ENCODE data around the gene TMEM190.

The TMEM190 gene

DNA sequence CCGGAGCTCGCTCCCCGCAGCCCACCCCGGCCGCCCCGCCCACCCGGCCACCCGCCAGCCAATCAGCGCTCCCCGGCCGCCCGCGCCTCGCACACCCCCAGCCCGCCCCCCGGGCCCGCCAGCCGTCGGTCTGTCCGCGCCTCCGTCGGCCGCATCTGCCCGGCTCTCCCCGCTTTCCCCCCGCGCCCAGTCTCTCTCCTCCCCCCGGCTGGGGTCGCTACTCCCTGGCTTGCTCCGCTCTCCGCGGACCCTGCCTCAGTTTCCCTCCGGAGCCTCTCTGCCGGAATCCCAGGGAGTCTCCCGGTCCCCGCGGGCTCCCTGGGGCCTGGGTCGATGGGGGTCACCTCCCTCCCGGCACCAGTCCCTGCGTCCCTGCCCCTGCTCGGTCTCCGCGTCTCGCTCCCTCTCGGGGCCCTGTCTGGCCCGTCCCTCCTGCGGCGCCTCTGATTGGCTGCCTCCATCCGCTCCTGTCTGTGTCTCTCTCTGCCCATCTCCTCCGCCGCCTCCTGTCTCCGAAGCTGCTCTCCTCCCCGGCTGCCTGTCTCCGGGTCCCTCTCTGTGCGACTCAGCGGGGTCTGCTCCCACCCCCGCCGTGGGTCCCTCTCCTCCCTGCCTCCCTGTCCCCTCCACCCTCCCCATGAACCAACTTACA lies 6.8 kb upstream of the TMEM190 start:
- no peaks in the 10 kb centered on the region for H3K4me1 ChIP-seq (ENCODE audit: low read depth, poor library complexity, severe bottlenecking)
- H3K27me3 ChIP-seq (ENCODE audit: insufficient read depth, low read depth) = peaks cover 66% of the 10 kb centered on the region
- no peaks in the 10 kb centered on the region for H3K36me3 ChIP-seq (ENCODE audit: insufficient read depth)
- no peak overlapping the region for H3K27ac ChIP-seq
- no peaks in the 10 kb centered on the region for H3K79me2 ChIP-seq (ENCODE audit: insufficient read depth, low read depth)
- no peak overlapping the region for H3K4me2 ChIP-seq
- TF ChIP-seq, protein P1, sequence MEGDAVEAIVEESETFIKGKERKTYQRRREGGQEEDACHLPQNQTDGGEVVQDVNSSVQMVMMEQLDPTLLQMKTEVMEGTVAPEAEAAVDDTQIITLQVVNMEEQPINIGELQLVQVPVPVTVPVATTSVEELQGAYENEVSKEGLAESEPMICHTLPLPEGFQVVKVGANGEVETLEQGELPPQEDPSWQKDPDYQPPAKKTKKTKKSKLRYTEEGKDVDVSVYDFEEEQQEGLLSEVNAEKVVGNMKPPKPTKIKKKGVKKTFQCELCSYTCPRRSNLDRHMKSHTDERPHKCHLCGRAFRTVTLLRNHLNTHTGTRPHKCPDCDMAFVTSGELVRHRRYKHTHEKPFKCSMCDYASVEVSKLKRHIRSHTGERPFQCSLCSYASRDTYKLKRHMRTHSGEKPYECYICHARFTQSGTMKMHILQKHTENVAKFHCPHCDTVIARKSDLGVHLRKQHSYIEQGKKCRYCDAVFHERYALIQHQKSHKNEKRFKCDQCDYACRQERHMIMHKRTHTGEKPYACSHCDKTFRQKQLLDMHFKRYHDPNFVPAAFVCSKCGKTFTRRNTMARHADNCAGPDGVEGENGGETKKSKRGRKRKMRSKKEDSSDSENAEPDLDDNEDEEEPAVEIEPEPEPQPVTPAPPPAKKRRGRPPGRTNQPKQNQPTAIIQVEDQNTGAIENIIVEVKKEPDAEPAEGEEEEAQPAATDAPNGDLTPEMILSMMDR (conservative IDR thresholded peaks at IDR 0.05; ENCODE audit: low read depth, low read length) = no peak
- H4K20me1 ChIP-seq (ENCODE audit: insufficient read depth) = no peaks in the 10 kb centered on the region
- no peak overlapping the region for H2AFZ ChIP-seq (ENCODE audit: low read depth)
- H3K4me3 ChIP-seq (IDR thresholded peaks at IDR 0.05; ENCODE audit: insufficient read depth, low read depth, low read length) = no peak overlapping the region
- H3K9ac ChIP-seq = no peak overlapping the region

DNA sequence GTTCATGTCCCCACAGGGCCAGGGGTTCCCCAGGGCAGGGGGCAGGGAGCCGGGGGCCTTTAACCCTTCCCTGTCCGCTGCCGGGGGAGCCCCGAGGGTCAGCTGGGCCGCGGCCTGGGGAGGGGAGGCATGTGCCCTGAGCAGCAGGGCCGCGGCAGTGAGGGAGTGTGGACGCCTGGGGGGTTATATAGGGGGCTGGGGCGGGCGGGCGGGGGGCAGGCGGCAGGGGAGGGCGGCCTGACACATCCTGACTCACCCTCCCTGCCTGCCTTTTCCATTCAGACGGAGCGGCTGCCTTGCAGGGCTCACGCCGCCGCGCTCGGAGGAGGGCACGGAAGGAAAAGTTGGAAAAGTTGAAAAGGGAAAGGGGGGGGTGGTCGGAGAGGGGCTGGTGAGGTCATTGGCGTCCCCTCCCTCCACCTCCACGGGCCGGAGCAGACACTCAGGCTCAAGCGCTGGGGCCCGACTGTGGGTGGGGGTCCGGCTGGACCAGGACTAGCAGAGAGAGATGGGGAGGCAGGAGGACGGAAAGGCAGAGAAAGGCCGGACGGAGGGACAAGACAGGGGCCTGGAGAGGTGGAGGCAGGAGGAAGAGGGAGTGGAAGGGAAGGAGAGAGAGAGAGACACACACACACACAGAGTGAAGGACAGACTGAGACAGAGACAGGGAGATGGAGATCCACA lies 6.2 kb upstream of the TMEM190 start, which contains the start of gene IL11:
Gene IL11, minus strand, starts transcription at position 159 of the 684 bp plus-strand sequence. Its CDS starts 153 bp downstream, at position 6.
- Histone ChIP-seq H4K20me1 (ENCODE audit: insufficient read depth) (no peaks in the 10 kb centered on the region), H3K36me3 (ENCODE audit: insufficient read depth) (no peaks in the 10 kb centered on the region), H2AFZ (ENCODE audit: low read depth) (no peak within 1 kb of the TSS), H3K4me2 (no peak within 1 kb of the TSS), H3K27me3 (ENCODE audit: insufficient read depth, low read depth) (peaks cover 62% of the 10 kb centered on the region), H3K79me2 (ENCODE audit: insufficient read depth, low read depth) (no peaks in the 10 kb centered on the region), H3K4me3 (IDR thresholded peaks at IDR 0.05; ENCODE audit: insufficient read depth, low read depth, low read length) (no peak within 1 kb of the TSS), H3K4me1 (ENCODE audit: low read depth, poor library complexity, severe bottlenecking) (peaks cover 2% of the 10 kb centered on the region), H3K27ac (no peak within 1 kb of the TSS), H3K9ac (no peak within 1 kb of the TSS)
- TF ChIP-seq, protein P1 (conservative IDR thresholded peaks at IDR 0.05; ENCODE audit: low read depth, low read length) = no peak

DNA sequence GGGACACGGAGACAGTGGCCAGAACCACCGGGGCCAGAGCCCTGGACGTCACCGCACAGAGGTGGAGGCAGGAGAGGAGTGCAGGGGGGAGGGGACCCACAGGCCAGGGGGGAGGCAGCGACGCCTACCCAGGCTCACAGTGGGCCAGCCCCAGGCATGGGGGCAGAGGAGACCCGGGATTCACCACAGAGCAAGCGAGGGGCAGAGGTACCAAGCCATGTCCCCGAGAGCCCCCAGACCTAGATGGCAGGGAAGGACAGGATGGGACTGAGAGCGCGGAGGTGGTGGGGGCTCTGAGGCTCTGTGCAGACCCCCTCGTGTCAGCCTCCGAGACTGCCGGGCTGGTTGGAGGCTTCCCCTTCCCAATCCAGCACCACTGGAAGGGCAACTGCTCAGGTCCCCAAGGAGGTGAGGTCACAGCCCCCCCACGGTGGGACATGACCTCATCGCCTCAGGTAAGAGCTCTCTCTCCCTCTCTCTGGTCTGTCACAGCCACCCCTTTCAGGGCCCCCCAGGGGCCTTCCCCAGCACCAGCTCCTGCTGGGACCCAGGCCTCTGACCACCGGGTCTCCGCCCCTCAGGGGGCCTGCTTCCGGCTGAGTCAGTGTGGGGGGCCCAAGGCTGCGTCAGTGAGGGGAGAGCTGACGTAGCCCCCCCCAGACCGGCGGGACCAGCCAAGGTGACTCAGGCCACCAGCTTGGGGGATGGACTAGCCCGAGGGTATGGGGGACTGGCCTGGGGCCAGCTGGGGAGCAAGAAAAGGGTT lies 4.1 kb upstream of the TMEM190 start:
- TF ChIP-seq, protein P1 (conservative IDR thresholded peaks at IDR 0.05; ENCODE audit: low read depth, low read length) = no peak
- Histone ChIP-seq H4K20me1 (ENCODE audit: insufficient read depth) (no peaks in the 10 kb centered on the region), H3K27ac (no peak overlapping the region), H3K4me2 (no peak overlapping the region), H3K4me1 (ENCODE audit: low read depth, poor library complexity, severe bottlenecking) (peaks cover 10% of the 10 kb centered on the region), H2AFZ (ENCODE audit: low read depth) (no peak overlapping the region), H3K27me3 (ENCODE audit: insufficient read depth, low read depth) (peaks cover 52% of the 10 kb centered on the region), H3K36me3 (ENCODE audit: insufficient read depth) (no peaks in the 10 kb centered on the region), H3K79me2 (ENCODE audit: insufficient read depth, low read depth) (no peaks in the 10 kb centered on the region), H3K4me3 (IDR thresholded peaks at IDR 0.05; ENCODE audit: insufficient read depth, low read depth, low read length) (no peak overlapping the region), H3K9ac (no peak overlapping the region)

DNA sequence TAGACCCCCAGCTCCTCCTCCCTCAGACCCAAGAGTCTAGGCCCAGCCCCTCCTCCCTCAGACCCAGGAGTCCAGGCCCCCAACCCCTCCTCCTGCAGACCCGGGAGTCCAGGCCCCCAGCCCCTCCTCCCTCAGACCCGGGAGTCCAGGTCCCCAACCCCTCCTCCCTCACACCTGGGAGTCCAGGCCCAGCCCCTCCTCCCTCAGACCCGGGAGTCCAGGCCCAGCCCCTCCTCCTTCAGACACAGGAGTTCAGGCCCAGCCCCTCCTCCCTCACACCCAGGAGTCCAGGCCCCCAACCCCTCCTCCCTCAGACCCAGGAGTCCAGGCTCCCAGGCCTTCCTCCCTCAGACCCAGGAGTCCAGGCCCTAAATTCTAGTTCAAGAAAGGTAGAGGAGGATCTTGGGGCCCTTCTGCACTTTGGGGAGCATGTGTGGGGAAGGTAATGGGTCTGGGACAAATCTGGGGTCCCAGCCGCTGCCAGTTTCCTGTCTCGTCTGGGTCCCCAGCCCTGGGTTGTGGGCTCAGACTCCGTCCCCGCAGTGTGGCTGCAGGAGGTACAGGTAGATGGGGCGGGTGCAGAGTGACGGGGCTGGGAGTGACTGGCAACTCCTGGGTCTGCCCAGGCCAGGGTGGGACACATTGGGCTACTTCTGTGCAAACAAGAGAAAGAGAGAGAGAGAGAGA lies 3.2 kb upstream of the TMEM190 start:
- peaks cover 44% of the 10 kb centered on the region for H3K27me3 ChIP-seq (ENCODE audit: insufficient read depth, low read depth)
- no peak overlapping the region for H3K27ac ChIP-seq
- peaks cover 10% of the 10 kb centered on the region for H3K4me1 ChIP-seq (ENCODE audit: low read depth, poor library complexity, severe bottlenecking)
- no peak overlapping the region for H3K9ac ChIP-seq
- H2AFZ ChIP-seq (ENCODE audit: low read depth) = no peak overlapping the region
- no peaks in the 10 kb centered on the region for H4K20me1 ChIP-seq (ENCODE audit: insufficient read depth)
- H3K4me2 ChIP-seq = no peak overlapping the region
- H3K79me2 ChIP-seq (ENCODE audit: insufficient read depth, low read depth) = no peaks in the 10 kb centered on the region
- H3K36me3 ChIP-seq (ENCODE audit: insufficient read depth) = no peaks in the 10 kb centered on the region
- H3K4me3 ChIP-seq (IDR thresholded peaks at IDR 0.05; ENCODE audit: insufficient read depth, low read depth, low read length) = no peak overlapping the region
- TF ChIP-seq, protein P1 (conservative IDR thresholded peaks at IDR 0.05; ENCODE audit: low read depth, low read length) = no peak
